GM23338 (cell line): Measurements from ENCODE around the gene STX5. TPM values are rescaled to one million over a fixed set of nuclear protein-coding genes. Genes with fewer than 3 reads are reported as not detected.
A peak's percentile ranks its signal among the peaks of the same experiment; 100 is the strongest.

ENCODE experiments used
- ATAC-seq: fragments of 200-7000 bp; cut with Tn5 transposase; 3 replicates; pipeline ENCODE4 v1.9.1; 2020
- DNase-seq: peaks from one replicate; pipeline ENCODE4 v3.0.0-alpha.2; 2015; ENCODE audit warnings: low spot score
- H2AFZ ChIP-seq: fragments of 200-600 bp; sonication (generic); 2 replicates; pipeline ENCODE4 v1.8.0; 2016; ENCODE audit warnings: antibody characterized with exemption, mild to moderate bottlenecking, moderate library complexity
- H3F3A ChIP-seq: fragments of 200-600 bp; sonication (generic); replicated peaks from 2 replicates; pipeline ENCODE4 v1.8.0; 2017; ENCODE audit warnings: antibody characterized with exemption, mixed run types, low read depth
- H3K27ac ChIP-seq: fragments of 200-600 bp; sonication (generic); 2 replicates; pipeline ENCODE4 v1.6.1; 2016; ENCODE audit warnings: low read depth
- H3K27me3 ChIP-seq: fragments of 200-600 bp; sonication (generic); 2 replicates; pipeline ENCODE4 v1.8.0; 2016; ENCODE audit warnings: mild to moderate bottlenecking, mixed run types, moderate library complexity; ENCODE audit not compliant: insufficient read depth
- H3K36me3 ChIP-seq: fragments of 200-600 bp; sonication (generic); 2 replicates; pipeline ENCODE4 v1.8.0; 2016; ENCODE audit warnings: mild to moderate bottlenecking; ENCODE audit not compliant: insufficient read depth
- H3K4me1 ChIP-seq: fragments of 200-600 bp; sonication (generic); 2 replicates; pipeline ENCODE4 v1.8.0; 2016; ENCODE audit warnings: mild to moderate bottlenecking, moderate library complexity; ENCODE audit not compliant: insufficient read depth
- H3K4me2 ChIP-seq: fragments of 200-600 bp; sonication (generic); 2 replicates; pipeline ENCODE4 v1.7.1; 2017; ENCODE audit warnings: mixed run types
- H3K4me3 ChIP-seq: fragments of 200-600 bp; sonication (generic); 2 replicates; pipeline ENCODE4 v1.6.1; 2016; ENCODE audit warnings: mixed run types
- H3K79me2 ChIP-seq: fragments of 200-600 bp; sonication (generic); replicated peaks from 2 replicates; pipeline ENCODE4 v1.8.0; 2017; ENCODE audit warnings: mild to moderate bottlenecking; ENCODE audit not compliant: insufficient read depth
- H3K9me2 ChIP-seq: fragments of 200-600 bp; sonication (generic); 2 replicates; pipeline ENCODE4 v1.8.0; 2017; ENCODE audit not compliant: insufficient read depth
- H4K20me1 ChIP-seq: fragments of 200-600 bp; sonication (generic); replicated peaks from 2 replicates; pipeline ENCODE4 v1.8.0; 2017; ENCODE audit warnings: mild to moderate bottlenecking; ENCODE audit not compliant: insufficient read depth
- H3K27ac Mint-ChIP-seq: 2 replicates; pipeline ENCODE4 v1.8.0; 2020; ENCODE audit warnings: inconsistent platforms, mild to moderate bottlenecking, moderate library complexity, mixed read lengths
- H3K27me3 Mint-ChIP-seq: 3 replicates; pipeline ENCODE4 v1.8.0; 2022; ENCODE audit warnings: low read depth, mild to moderate bottlenecking, moderate library complexity, mixed read lengths, inconsistent platforms; ENCODE audit not compliant: insufficient read depth, poor library complexity
- H3K36me3 Mint-ChIP-seq: 3 replicates; pipeline ENCODE4 v1.8.0; 2021; ENCODE audit warnings: low read depth, mild to moderate bottlenecking, inconsistent platforms, moderate library complexity, mixed read lengths
- H3K4me1 Mint-ChIP-seq: 3 replicates; pipeline ENCODE4 v1.8.0; 2020; ENCODE audit warnings: mild to moderate bottlenecking, inconsistent platforms, mixed read lengths
- H3K4me3 Mint-ChIP-seq: 3 replicates; pipeline ENCODE4 v1.8.0; 2021; ENCODE audit warnings: moderate library complexity, mild to moderate bottlenecking, inconsistent platforms, mixed read lengths
- H3K9me3 Mint-ChIP-seq: 3 replicates; pipeline ENCODE4 v1.8.0; 2020; ENCODE audit warnings: moderate library complexity, mild to moderate bottlenecking, inconsistent platforms, mixed read lengths
- CREB1 ChIP-seq: fragments of 250-450 bp; sonication (Bioruptor Pico); IDR thresholded peaks from 2 replicates; pipeline ENCODE4 v1.5.0; 2020; ENCODE audit warnings: low read depth, mild to moderate bottlenecking, moderate library complexity
- NANOG ChIP-seq: IDR thresholded peaks from 2 replicates; pipeline ENCODE4 v1.6.1; 2016; ENCODE audit warnings: antibody characterized with exemption, borderline replicate concordance
- POLR2AphosphoS5 ChIP-seq: IDR thresholded peaks from 2 replicates; pipeline ENCODE4 v1.6.1; 2016; ENCODE audit warnings: antibody characterized with exemption, low read depth
- ZNF114 ChIP-seq: fragments of 250-450 bp; sonication (Bioruptor Pico); IDR thresholded peaks from 2 replicates; pipeline ENCODE4 v1.5.0; 2020; ENCODE audit warnings: mild to moderate bottlenecking, moderate library complexity
- polyA plus RNA-seq: library from polyadenylated mRNA; unstranded; fragments of >200 nt; fragmentation: Nextera tagmentation; extraction: Ambion mirVana; gene quantifications from 2 replicates; pipeline ENCODE4 v1.2.1, GENCODE V29; 2016
- total RNA-seq: library from RNA; depleted of rRNA; stranded (reverse); fragments of >200 nt; shearing (Covaris generic); gene quantifications from 2 replicates; pipeline ENCODE4 v1.2.3, GENCODE V29; 2014
- TF ChIP-seq, protein P1 (sequence below), 2 experiments: fragments of 200-600 bp in 1 of 2; sonication (generic) in 1 of 2; conservative IDR thresholded peaks; 2 replicates each; pipeline versions ENCODE4 v1.5.1 to v1.6.1; 2016 to 2017; ENCODE audit warnings: antibody characterized with exemption in 2 of 2, low read depth in 2 of 2, mild to moderate bottlenecking in 2 of 2, moderate library complexity in 1 of 2
- TF ChIP-seq, protein P2 (sequence below): IDR thresholded peaks from one replicate; pipeline ENCODE4 v1.6.1; 2018; ENCODE audit warnings: antibody characterized with exemption; ENCODE audit not compliant: unreplicated experiment
- TF ChIP-seq, protein P3 (sequence below): IDR thresholded peaks from 2 replicates; pipeline ENCODE4 v1.6.1; 2016; ENCODE audit warnings: antibody characterized with exemption

The STX5 gene
- total and polyA plus RNA-seq, 2 experiments from 2014 or later, result 7.7 to 22.2 TPM

DNA sequence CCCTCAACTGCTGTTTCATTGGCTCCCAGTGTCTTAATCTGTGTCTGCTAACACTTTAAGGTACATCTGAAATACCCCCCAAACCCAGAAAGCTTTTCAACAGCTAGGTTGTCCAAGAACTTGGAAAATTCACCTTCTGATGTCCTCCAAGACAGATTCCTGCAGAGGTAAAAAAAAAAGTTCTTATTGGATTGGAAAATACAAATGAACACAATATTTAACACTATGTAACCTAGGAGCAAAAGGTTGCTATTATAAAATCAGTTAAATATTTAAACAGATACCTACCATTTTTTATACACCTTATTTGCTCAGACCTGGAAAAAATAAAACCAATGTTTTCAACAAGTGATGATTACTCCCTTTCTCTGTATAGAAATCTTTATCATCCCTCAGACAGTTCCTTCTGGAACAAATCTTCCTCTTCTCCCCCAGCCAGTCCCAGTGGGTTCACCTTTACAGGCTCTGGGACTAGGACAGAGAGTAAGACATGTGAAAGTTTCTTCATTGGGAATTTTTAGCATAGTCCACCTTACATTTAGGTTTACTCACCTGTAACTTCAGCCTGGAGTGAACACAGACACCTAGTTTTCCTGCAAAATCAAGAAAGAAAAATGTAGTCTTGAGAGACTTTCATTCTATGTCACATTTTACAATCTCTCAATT lies 20.8 kb upstream of the STX5 start:
- DNase-seq (no peak), ATAC-seq (no peak)
- Histone ChIP-seq H3K36me3 (peaks cover 36% of the 10 kb centered on the region), H3K79me2 (peaks cover 51% of the 10 kb centered on the region), H3K4me2 (peak overlapping the region; percentile 100), H3K27me3 (no peaks in the 10 kb centered on the region), H3K27ac (peak overlapping the region; percentile 97), H3K9me2 (no peaks in the 10 kb centered on the region), H4K20me1 (peaks cover 21% of the 10 kb centered on the region), H2AFZ (no peak overlapping the region), H3K4me1 (peaks cover 26% of the 10 kb centered on the region; the same call in 1 of the 2 replicates), H3K4me3 (peak overlapping the region; percentile 100), H3F3A (peaks cover 65% of the 10 kb centered on the region)
- peaks cover 25% of the 10 kb centered on the region; the same call in 2 of the 3 replicates for H3K4me1 Mint-ChIP-seq
- H3K27me3 Mint-ChIP-seq, result peaks cover 72% of the 10 kb centered on the region
- peak overlapping the region; percentile 100 for H3K27ac Mint-ChIP-seq
- H3K9me3 Mint-ChIP-seq, result peaks cover 25% of the 10 kb centered on the region
- H3K36me3 Mint-ChIP-seq, result peaks cover 75% of the 10 kb centered on the region
- H3K4me3 Mint-ChIP-seq, result peak overlapping the region; percentile 98
- TF ChIP-seq POLR2AphosphoS5, result no peak

DNA sequence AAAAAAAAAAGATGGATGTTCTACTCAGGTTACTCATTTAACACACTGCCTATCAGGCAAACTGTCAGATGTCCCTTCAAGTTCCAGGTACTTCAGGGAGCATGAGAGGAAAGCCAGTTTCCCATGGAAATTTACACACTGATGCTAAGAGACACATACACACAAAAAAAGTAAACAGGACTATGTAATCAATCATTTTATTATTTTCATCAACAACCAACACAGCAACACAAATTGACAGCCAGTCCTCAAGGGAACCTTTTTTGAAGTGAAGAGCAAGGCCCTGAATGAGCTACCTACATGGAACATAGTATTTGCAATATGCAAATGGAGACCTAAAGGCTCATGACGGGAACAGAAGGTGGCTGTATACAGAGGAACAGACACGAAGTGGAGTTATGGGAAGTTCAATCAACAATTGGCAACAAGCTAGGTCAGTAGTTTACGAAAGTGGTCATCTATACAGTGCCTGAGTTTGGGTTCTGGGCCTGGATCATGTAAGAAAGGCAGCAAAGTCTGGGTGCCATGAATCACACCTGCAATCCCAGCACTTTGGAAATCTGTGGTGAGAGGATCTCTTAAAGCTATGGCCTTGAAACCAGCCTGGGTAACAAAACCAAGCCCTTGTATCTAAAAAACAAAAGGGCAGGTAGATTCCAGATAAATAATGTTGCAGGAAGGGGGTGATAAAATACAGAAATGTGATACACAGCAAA lies 20.1 kb upstream of the STX5 start:
- no peaks in the 10 kb centered on the region for H3K9me2 ChIP-seq
- H3K36me3 ChIP-seq, result peaks cover 36% of the 10 kb centered on the region
- H3K27ac ChIP-seq, result peak overlapping the region; percentile 97
- H3K9me3 Mint-ChIP-seq, result peaks cover 30% of the 10 kb centered on the region
- TF ChIP-seq CREB1 (CRISPR knock-in tag), result no peak
- no peak for TF ChIP-seq ZNF114 (CRISPR knock-in tag)
- TF ChIP-seq, protein P1, sequence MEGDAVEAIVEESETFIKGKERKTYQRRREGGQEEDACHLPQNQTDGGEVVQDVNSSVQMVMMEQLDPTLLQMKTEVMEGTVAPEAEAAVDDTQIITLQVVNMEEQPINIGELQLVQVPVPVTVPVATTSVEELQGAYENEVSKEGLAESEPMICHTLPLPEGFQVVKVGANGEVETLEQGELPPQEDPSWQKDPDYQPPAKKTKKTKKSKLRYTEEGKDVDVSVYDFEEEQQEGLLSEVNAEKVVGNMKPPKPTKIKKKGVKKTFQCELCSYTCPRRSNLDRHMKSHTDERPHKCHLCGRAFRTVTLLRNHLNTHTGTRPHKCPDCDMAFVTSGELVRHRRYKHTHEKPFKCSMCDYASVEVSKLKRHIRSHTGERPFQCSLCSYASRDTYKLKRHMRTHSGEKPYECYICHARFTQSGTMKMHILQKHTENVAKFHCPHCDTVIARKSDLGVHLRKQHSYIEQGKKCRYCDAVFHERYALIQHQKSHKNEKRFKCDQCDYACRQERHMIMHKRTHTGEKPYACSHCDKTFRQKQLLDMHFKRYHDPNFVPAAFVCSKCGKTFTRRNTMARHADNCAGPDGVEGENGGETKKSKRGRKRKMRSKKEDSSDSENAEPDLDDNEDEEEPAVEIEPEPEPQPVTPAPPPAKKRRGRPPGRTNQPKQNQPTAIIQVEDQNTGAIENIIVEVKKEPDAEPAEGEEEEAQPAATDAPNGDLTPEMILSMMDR (conservative IDR thresholded peaks at IDR 0.05; ENCODE audit: low read depth in 2 of 2), result no peak
- 0 out of 2 replicates have a peak, but pooled peaks have one; percentile 1 for TF ChIP-seq NANOG
- TF ChIP-seq, protein P2, sequence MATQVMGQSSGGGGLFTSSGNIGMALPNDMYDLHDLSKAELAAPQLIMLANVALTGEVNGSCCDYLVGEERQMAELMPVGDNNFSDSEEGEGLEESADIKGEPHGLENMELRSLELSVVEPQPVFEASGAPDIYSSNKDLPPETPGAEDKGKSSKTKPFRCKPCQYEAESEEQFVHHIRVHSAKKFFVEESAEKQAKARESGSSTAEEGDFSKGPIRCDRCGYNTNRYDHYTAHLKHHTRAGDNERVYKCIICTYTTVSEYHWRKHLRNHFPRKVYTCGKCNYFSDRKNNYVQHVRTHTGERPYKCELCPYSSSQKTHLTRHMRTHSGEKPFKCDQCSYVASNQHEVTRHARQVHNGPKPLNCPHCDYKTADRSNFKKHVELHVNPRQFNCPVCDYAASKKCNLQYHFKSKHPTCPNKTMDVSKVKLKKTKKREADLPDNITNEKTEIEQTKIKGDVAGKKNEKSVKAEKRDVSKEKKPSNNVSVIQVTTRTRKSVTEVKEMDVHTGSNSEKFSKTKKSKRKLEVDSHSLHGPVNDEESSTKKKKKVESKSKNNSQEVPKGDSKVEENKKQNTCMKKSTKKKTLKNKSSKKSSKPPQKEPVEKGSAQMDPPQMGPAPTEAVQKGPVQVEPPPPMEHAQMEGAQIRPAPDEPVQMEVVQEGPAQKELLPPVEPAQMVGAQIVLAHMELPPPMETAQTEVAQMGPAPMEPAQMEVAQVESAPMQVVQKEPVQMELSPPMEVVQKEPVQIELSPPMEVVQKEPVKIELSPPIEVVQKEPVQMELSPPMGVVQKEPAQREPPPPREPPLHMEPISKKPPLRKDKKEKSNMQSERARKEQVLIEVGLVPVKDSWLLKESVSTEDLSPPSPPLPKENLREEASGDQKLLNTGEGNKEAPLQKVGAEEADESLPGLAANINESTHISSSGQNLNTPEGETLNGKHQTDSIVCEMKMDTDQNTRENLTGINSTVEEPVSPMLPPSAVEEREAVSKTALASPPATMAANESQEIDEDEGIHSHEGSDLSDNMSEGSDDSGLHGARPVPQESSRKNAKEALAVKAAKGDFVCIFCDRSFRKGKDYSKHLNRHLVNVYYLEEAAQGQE, result no peak
- TF ChIP-seq, protein P3, sequence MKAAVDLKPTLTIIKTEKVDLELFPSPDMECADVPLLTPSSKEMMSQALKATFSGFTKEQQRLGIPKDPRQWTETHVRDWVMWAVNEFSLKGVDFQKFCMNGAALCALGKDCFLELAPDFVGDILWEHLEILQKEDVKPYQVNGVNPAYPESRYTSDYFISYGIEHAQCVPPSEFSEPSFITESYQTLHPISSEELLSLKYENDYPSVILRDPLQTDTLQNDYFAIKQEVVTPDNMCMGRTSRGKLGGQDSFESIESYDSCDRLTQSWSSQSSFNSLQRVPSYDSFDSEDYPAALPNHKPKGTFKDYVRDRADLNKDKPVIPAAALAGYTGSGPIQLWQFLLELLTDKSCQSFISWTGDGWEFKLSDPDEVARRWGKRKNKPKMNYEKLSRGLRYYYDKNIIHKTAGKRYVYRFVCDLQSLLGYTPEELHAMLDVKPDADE, result no peak
- peaks cover 21% of the 10 kb centered on the region for H4K20me1 ChIP-seq
- DNase-seq, result peak; percentile 24
- peak overlapping the region; percentile 100 for H3K4me3 ChIP-seq
- peak overlapping the region; percentile 98 for H3K4me3 Mint-ChIP-seq
- H3K27me3 ChIP-seq, result no peaks in the 10 kb centered on the region
- H3K79me2 ChIP-seq, result peaks cover 44% of the 10 kb centered on the region
- H2AFZ ChIP-seq, result no peak overlapping the region
- no peak for ATAC-seq
- peaks cover 69% of the 10 kb centered on the region for H3K27me3 Mint-ChIP-seq
- peaks cover 72% of the 10 kb centered on the region for H3K36me3 Mint-ChIP-seq
- peak overlapping the region; percentile 72 for H3K27ac Mint-ChIP-seq
- H3K4me1 Mint-ChIP-seq, result peaks cover 22% of the 10 kb centered on the region; the same call in 2 of the 3 replicates
- peaks cover 58% of the 10 kb centered on the region for H3F3A ChIP-seq
- H3K4me2 ChIP-seq, result 0 out of 2 replicates have a peak overlapping the region, but pooled peaks have one; percentile 11
- H3K4me1 ChIP-seq, result peaks cover 19% of the 10 kb centered on the region; the same call in 1 of the 2 replicates
